Endothelial cell of umbilical vein (primary cell): ENCODE data around the gene MIS12. TPM values are rescaled to one million over a fixed set of nuclear protein-coding genes. Genes with fewer than 3 reads are reported as not detected.

Source experiments
- BruUV-seq: library from RNA; stranded (reverse); fragments of 400-500 nt; replicated peaks from 2 replicates; lab custom pipeline; 2021; lab: Mats Ljungman, UMichigan
- CTCF ChIA-PET: fragments of 300-600, 350-600 bp; sonication (Branson Sonifier 250); formaldehyde crosslinking; loops from one replicate; lab custom pipeline; 2021; ENCODE audit warnings: antibody characterized with exemption, inconsistent platforms; lab: Charles Lee
- POLR2A ChIA-PET: fragments of 300-600, 350-600 bp; sonication (Branson Sonifier 250); formaldehyde crosslinking; loops from one replicate; lab custom pipeline; 2021; ENCODE audit warnings: antibody characterized with exemption, inconsistent platforms; lab: Charles Lee
- DNase-seq: peaks from one replicate; pipeline ENCODE4 v3.0.0-alpha.2; 2011; ENCODE audit warnings: low read depth, low spot score
- FAIRE-seq: peaks from 2 replicates; lab custom pipeline; 2011; peaks lifted over from hg19 to GRCh38; lab: Jason Lieb, UNC
- H2AFZ ChIP-seq: 2 replicates; pipeline ENCODE4 v1.6.0; 2012; ENCODE audit warnings: low read depth, low read length, control low read depth, inconsistent platforms
- H3K27ac ChIP-seq: 2 replicates; pipeline ENCODE4 v1.5.1; 2011; ENCODE audit warnings: low read depth, mild to moderate bottlenecking, control low read depth, low read length, moderate library complexity; ENCODE audit not compliant: insufficient read depth
- H3K27me3 ChIP-seq, 2 experiments: 2 replicates each; pipeline versions ENCODE4 v1.6.0 to v1.6.1; 2011; ENCODE audit warnings: low read length in 2 of 2, mixed read lengths in 1 of 2; ENCODE audit not compliant: control insufficient read depth in 2 of 2, insufficient read depth in 2 of 2
- H3K36me3 ChIP-seq, 2 experiments: 2 replicates in 1 of 2; 3 replicates in 1 of 2; pipeline ENCODE4 v1.5.1; 2011; ENCODE audit warnings: low read length in 2 of 2, mild to moderate bottlenecking in 1 of 2, moderate library complexity in 1 of 2; ENCODE audit not compliant: control insufficient read depth in 2 of 2, insufficient read depth in 2 of 2; ENCODE audit errors: extremely low read depth in 1 of 2
- H3K4me1 ChIP-seq: 3 replicates; pipeline ENCODE4 v1.5.1; 2011; ENCODE audit warnings: mild to moderate bottlenecking, low read length; ENCODE audit not compliant: control insufficient read depth, insufficient read depth; ENCODE audit errors: extremely low read depth
- H3K4me2 ChIP-seq: 2 replicates; pipeline ENCODE4 v1.6.1; 2011; ENCODE audit warnings: low read length, control low read depth, mixed read lengths; ENCODE audit not compliant: insufficient read depth
- H3K4me3 ChIP-seq, 3 experiments: fragments of 200-600 bp in 1 of 3; sonication (generic), shearing (Covaris generic) in 1 of 3; replicated peaks in 1 of 3; 2 replicates each; pipeline ENCODE4 v1.5.1; 2011 to 2016; ENCODE audit warnings: control low read depth in 3 of 3, low read length in 3 of 3, mild to moderate bottlenecking in 2 of 3, inconsistent platforms in 1 of 3, low read depth in 1 of 3, moderate library complexity in 1 of 3; ENCODE audit not compliant: insufficient read depth in 1 of 3
- H3K79me2 ChIP-seq: 2 replicates; pipeline ENCODE4 v1.6.0; 2012; ENCODE audit warnings: low read length, inconsistent platforms; ENCODE audit not compliant: control insufficient read depth, insufficient read depth
- H3K9ac ChIP-seq: replicated peaks from 2 replicates; pipeline ENCODE3; 2011; ENCODE audit warnings: low read length, control low read depth; ENCODE audit not compliant: insufficient read depth; ENCODE audit errors: extremely low read depth
- H3K9me1 ChIP-seq: replicated peaks from 3 replicates; pipeline ENCODE4 v1.6.0; 2011; ENCODE audit warnings: mild to moderate bottlenecking, low read length; ENCODE audit not compliant: control insufficient read depth, insufficient read depth; ENCODE audit errors: extremely low read depth
- H3K9me3 ChIP-seq: replicated peaks from 2 replicates; pipeline ENCODE4 v1.5.1; 2012; ENCODE audit warnings: low read length, inconsistent platforms; ENCODE audit not compliant: control insufficient read depth, insufficient read depth
- H4K20me1 ChIP-seq: replicated peaks from 2 replicates; pipeline ENCODE3; 2011; ENCODE audit warnings: mild to moderate bottlenecking, low read length; ENCODE audit not compliant: control insufficient read depth, insufficient read depth; ENCODE audit errors: extremely low read depth
- EZH2 ChIP-seq: IDR thresholded peaks from 2 replicates; pipeline ENCODE4 v1.6.1; 2012; ENCODE audit warnings: borderline replicate concordance, low read depth, mild to moderate bottlenecking, moderate library complexity, low read length, inconsistent platforms; ENCODE audit not compliant: severe bottlenecking
- FOS ChIP-seq: IDR thresholded peaks from 2 replicates; pipeline ENCODE4 v1.6.1; 2011; ENCODE audit warnings: mild to moderate bottlenecking, low read length, moderate library complexity, borderline replicate concordance; ENCODE audit not compliant: insufficient read depth
- GATA2 ChIP-seq: IDR thresholded peaks from 2 replicates; pipeline ENCODE4 v1.7.0; 2011; ENCODE audit warnings: low read depth, mild to moderate bottlenecking, moderate library complexity, mixed read lengths, low read length; ENCODE audit not compliant: insufficient read length, insufficient read depth
- JUN ChIP-seq: IDR thresholded peaks from 2 replicates; pipeline ENCODE4 v1.6.1; 2011; ENCODE audit warnings: borderline replicate concordance, low read depth; ENCODE audit not compliant: insufficient read length, insufficient read depth
- POLR2A ChIP-seq: IDR thresholded peaks from 2 replicates; pipeline ENCODE4 v1.6.1; 2012; ENCODE audit warnings: low read depth, mild to moderate bottlenecking, control low read depth, low read length
- POLR2AphosphoS5 ChIP-seq: IDR thresholded peaks from 2 replicates; pipeline ENCODE4 v1.6.1; 2012; ENCODE audit warnings: low read depth, mild to moderate bottlenecking, control low read depth, low read length, moderate library complexity; ENCODE audit not compliant: insufficient read depth
- dilution Hi-C: fragments of 300-500 bp; cut with MboI; formaldehyde crosslinking; loops from one replicate; pipeline ENCODE4 v1.15.0; 2019; ENCODE audit warnings: low sequenced_read_pairs; ENCODE audit not compliant: extremely low pct_ligation_motif_present
- intact Hi-C: fragments of 100-400 bp; cut with micrococcal nuclease; formaldehyde crosslinking; loops from one replicate; pipeline ENCODE4 v1.10.0; 2022
- polyA plus RNA-seq, 4 experiments: library from polyadenylated mRNA; depleted of rRNA in 3 of 4; stranded (reverse) in 3 of 4; unstranded in 1 of 4; fragments of >200 nt; gene quantifications; 2 replicates each; pipeline versions ENCODE4 v1.2.1 to v1.2.3, GENCODE V29; 2011 to 2012; ENCODE audit warnings: missing spikeins in 1 of 4
- total RNA-seq: library from RNA; stranded (reverse); gene quantifications from 2 replicates; pipeline ENCODE4 v1.2.3, GENCODE V29; 2021
- TF ChIP-seq, protein P1 (sequence below), 2 donors: IDR thresholded peaks; 1 replicate in 1 of 2; 2 replicates in 1 of 2; pipeline ENCODE4 v1.5.1; 2011; ENCODE audit warnings: low read length in 2 of 2, mild to moderate bottlenecking in 2 of 2, moderate library complexity in 2 of 2, control low read depth in 1 of 2, inconsistent platforms in 1 of 2, low read depth in 1 of 2; ENCODE audit not compliant: insufficient read depth in 1 of 2; ENCODE audit errors: extremely low read depth in 1 of 2

The MIS12 gene
- total and polyA plus RNA-seq, 2 donors (not counting 3 experiments of a cell fraction or from before 2014, with no cell fraction given): 8.3 to 20.1 TPM

DNA sequence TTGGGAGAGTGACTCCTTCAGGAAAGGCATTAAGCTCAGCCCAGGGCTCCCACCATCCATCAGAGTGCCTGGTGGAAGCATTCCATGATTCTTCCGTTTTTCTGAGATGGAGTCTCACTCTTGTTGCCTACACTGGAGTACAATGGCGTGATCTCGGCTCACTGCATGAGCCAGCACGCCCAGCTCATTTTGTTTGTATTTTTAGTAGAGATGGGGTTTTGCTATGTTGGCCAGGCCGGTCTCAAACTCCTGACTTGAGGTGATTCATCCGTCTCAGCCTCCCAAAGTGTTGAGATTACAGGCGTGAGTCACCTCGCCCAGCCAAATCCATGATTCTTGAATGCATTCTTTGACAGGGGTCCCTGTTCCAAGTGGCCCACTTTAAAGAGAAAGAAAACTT lies 23.1 kb downstream of the MIS12 start:
- Histone ChIP-seq H3K27me3 (no peaks in the 10 kb centered on the region), H3K27ac (no peak overlapping the region), H3K9ac (no peak overlapping the region), H2AFZ (no peak overlapping the region), H3K36me3 (peaks cover 0 to 4% of the 10 kb centered on the region in 2 experiments), H3K9me3 (no peaks in the 10 kb centered on the region), H3K4me1 (no peaks in the 10 kb centered on the region), H4K20me1 (no peaks in the 10 kb centered on the region), H3K9me1 (no peaks in the 10 kb centered on the region), H3K4me2 (no peak overlapping the region), H3K4me3 (no peak overlapping the region), H3K79me2 (no peaks in the 10 kb centered on the region)
- ChIA-PET POLR2A (no interaction called here), CTCF (interaction anchor here (0.9 kb wide), 1 partner anchor 23 kb away, joined by 3 read pairs; the partner anchor contains the start of genes DERL2 and MIS12)
- dilution Hi-C loops: no loop called here
- intact Hi-C loops: no loop called here
- FAIRE-seq (peak; percentile 59), DNase-seq (no peak)
- no peak for TF ChIP-seq POLR2A
- TF ChIP-seq FOS: peak; percentile 11
- TF ChIP-seq EZH2: no peak
- no TSS peak for BruUV-seq

DNA sequence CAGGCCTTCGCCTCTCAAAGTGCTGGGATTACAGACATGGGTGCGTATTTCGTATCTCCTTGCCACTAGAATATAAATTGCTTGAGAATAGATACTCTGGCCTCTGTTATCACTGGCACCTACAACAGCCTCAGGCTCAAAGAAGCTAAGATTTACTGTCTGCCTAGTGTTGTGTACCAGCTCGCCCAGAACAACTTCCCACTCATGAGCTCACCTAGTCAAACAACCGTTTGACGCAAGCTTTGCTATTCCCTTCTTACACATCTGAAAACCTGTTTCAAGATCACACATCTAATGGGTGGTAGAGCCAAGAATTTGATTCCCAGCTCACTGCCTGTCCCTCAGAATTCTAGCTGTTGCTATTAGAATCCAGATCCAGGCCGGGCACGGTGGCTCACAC lies 24.4 kb downstream of the MIS12 start:
- Histone ChIP-seq H3K4me2 (no peak overlapping the region), H4K20me1 (no peaks in the 10 kb centered on the region), H3K4me3 (no peak overlapping the region), H3K9me1 (no peaks in the 10 kb centered on the region), H3K9me3 (no peaks in the 10 kb centered on the region), H3K27me3 (no peaks in the 10 kb centered on the region), H3K4me1 (no peaks in the 10 kb centered on the region), H3K79me2 (no peaks in the 10 kb centered on the region), H3K27ac (no peak overlapping the region), H3K36me3 (peaks cover 2 to 12% of the 10 kb centered on the region in 2 experiments), H3K9ac (no peak overlapping the region), H2AFZ (no peak overlapping the region)
- FAIRE-seq (no peak), DNase-seq (no peak)
- no peak for TF ChIP-seq EZH2
- no peak for TF ChIP-seq POLR2A
- TF ChIP-seq, protein P1, sequence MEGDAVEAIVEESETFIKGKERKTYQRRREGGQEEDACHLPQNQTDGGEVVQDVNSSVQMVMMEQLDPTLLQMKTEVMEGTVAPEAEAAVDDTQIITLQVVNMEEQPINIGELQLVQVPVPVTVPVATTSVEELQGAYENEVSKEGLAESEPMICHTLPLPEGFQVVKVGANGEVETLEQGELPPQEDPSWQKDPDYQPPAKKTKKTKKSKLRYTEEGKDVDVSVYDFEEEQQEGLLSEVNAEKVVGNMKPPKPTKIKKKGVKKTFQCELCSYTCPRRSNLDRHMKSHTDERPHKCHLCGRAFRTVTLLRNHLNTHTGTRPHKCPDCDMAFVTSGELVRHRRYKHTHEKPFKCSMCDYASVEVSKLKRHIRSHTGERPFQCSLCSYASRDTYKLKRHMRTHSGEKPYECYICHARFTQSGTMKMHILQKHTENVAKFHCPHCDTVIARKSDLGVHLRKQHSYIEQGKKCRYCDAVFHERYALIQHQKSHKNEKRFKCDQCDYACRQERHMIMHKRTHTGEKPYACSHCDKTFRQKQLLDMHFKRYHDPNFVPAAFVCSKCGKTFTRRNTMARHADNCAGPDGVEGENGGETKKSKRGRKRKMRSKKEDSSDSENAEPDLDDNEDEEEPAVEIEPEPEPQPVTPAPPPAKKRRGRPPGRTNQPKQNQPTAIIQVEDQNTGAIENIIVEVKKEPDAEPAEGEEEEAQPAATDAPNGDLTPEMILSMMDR (IDR thresholded peaks at IDR 0.05; ENCODE audit: extremely low read depth in 1 of 2, insufficient read depth in 1 of 2, low read depth in 1 of 2, low read length in 2 of 2): no peak
- no peak for TF ChIP-seq FOS
- TF ChIP-seq POLR2AphosphoS5: no peak
- TF ChIP-seq GATA2: no peak
- no peak for TF ChIP-seq JUN
- dilution Hi-C loops (no loop called here), intact Hi-C loops (no loop called here)
- BruUV-seq: no TSS peak
- ChIA-PET CTCF (no interaction called here), POLR2A (no interaction called here)
